ENCODE data around the gene KLRC4.
"Not testable (repeated sequence)": the region's sequence is repeated elsewhere in the genome, so short reads cannot be mapped to it uniquely, and the experiment has no call there.

KLRC4 gene

GRCh38 chr12:10409392-10409791, at the start of gene KLRC4:
Gene KLRC4, minus strand, starts transcription at chr12:10409757. Its CDS starts 182 bp downstream, at chr12:10409575.
- no peak for DNase-seq (ENCODE audit: low read depth)

- DNase-seq (ENCODE audit: low read depth) = no peak
Observed at GRCh38 chr12:10457760-10458159, 48.2 kb upstream of the KLRC4 start.

- DNase-seq (ENCODE audit: low read depth) = no peak
Observed at GRCh38 chr12:10456856-10457255, 47.3 kb upstream of the KLRC4 start.

- DNase-seq (ENCODE audit: low read depth) = no peak
Observed at GRCh38 chr12:10455766-10456165, 46.2 kb upstream of the KLRC4 start.

- DNase-seq (ENCODE audit: low read depth) = no peak
Observed at GRCh38 chr12:10454531-10454930, 45.0 kb upstream of the KLRC4 start.

GRCh38 chr12:10453156-10453555, 43.6 kb upstream of the KLRC4 start, which contains the start of gene KLRC1:
Gene KLRC1, minus strand, starts transcription at chr12:10453377. Its CDS starts 2,221 bp downstream, at chr12:10451156.
- DNase-seq (ENCODE audit: low read depth) = no peak

GRCh38 chr12:10448236-10448635, 38.7 kb upstream of the KLRC4 start:
- DNase-seq (ENCODE audit: low read depth) = no peak

- not testable (repeated sequence) for DNase-seq (ENCODE audit: low read depth)
Observed at GRCh38 chr12:10446052-10446451, 36.5 kb upstream of the KLRC4 start.

- not testable (repeated sequence) for DNase-seq (ENCODE audit: low read depth)
Observed at GRCh38 chr12:10441144-10441543, 31.6 kb upstream of the KLRC4 start.

- DNase-seq (ENCODE audit: low read depth) = not testable (repeated sequence)
Observed at GRCh38 chr12:10439608-10440274, 30.2 kb upstream of the KLRC4 start.

- DNase-seq (ENCODE audit: low read depth) = not testable (repeated sequence)
Observed at GRCh38 chr12:10437601-10438000, 28.0 kb upstream of the KLRC4 start.

- DNase-seq (ENCODE audit: low read depth) = not testable (repeated sequence)
Observed at GRCh38 chr12:10435816-10436215, 26.3 kb upstream of the KLRC4 start, which contains the start of gene KLRC2. Gene KLRC2, minus strand, starts transcription at chr12:10436010. Its CDS starts 24 bp downstream, at chr12:10435986.

- DNase-seq (ENCODE audit: low read depth) = not testable (repeated sequence)
Observed at GRCh38 chr12:10430623-10431022, 21.1 kb upstream of the KLRC4 start.

- DNase-seq (ENCODE audit: low read depth) = not testable (repeated sequence)
Observed at GRCh38 chr12:10425938-10426337, 16.4 kb upstream of the KLRC4 start.

- DNase-seq (ENCODE audit: low read depth) = not testable (repeated sequence)
Observed at GRCh38 chr12:10424260-10424899, 14.8 kb upstream of the KLRC4 start.

- DNase-seq (ENCODE audit: low read depth) = not testable (repeated sequence)
Observed at GRCh38 chr12:10422159-10422558, 12.6 kb upstream of the KLRC4 start.

GRCh38 chr12:10420334-10420733, 10.8 kb upstream of the KLRC4 start, which contains the start of gene KLRC3:
Gene KLRC3, minus strand, starts transcription at chr12:10420595. Its CDS starts 45 bp downstream, at chr12:10420550.
- not testable (repeated sequence) for DNase-seq (ENCODE audit: low read depth)

- no peak for DNase-seq (ENCODE audit: low read depth)
Observed at GRCh38 chr12:10408842-10409241, 715 bp downstream of the KLRC4 start.

- DNase-seq (ENCODE audit: low read depth) = no peak
Observed at GRCh38 chr12:10406725-10407124, 2.8 kb downstream of the KLRC4 start.

- DNase-seq (ENCODE audit: low read depth) = no peak
Observed at GRCh38 chr12:10405294-10405693, 4.3 kb downstream of the KLRC4 start.

GRCh38 chr12:10404798-10405197, 4.8 kb downstream of the KLRC4 start:
- no peak for DNase-seq (ENCODE audit: low read depth)

GRCh38 chr12:10400829-10401228, 8.7 kb downstream of the KLRC4 start:
- DNase-seq (ENCODE audit: low read depth) = no peak

GRCh38 chr12:10398168-10398567, 11.4 kb downstream of the KLRC4 start:
- no peak for DNase-seq (ENCODE audit: low read depth)

Data from stimulated activated CD8-positive, alpha-beta memory T cell treated with anti-CD3 and anti-CD28 coated beads, Interleukin-7, amount 100 ng/mL, for 24 hours (primary cell).